Activated naive CD8-positive, alpha-beta T cell treated with anti-CD3 and anti-CD28 coated beads, Interleukin-2, amount 10 ng/mL, durations not matched to agents 7 days and 5 days (primary cell): ENCODE measurements around the gene G6PC1. TPM values are rescaled to one million over a fixed set of nuclear protein-coding genes. Genes with fewer than 3 reads are reported as not detected.
"Not testable (repeated sequence)": the region's sequence is repeated elsewhere in the genome, so short reads cannot be mapped to it uniquely, and the experiment has no call there.

Experiments
- ATAC-seq: fragments of 150-1000 bp; cut with Tn5 transposase; one replicate; pipeline ENCODE4 v1.10.0; 2021; ENCODE audit warnings: low read depth, moderate library complexity
- POLR2A ChIA-PET: fragments of 350-600 bp; sonication (Branson Sonifier 250); formaldehyde crosslinking; loops from one replicate; lab custom pipeline; 2021; ENCODE audit warnings: antibody characterized with exemption; lab: Charles Lee
- DNase-seq: peaks from one replicate; pipeline ENCODE4 v3.0.0; 2021
- H3K27ac Mint-ChIP-seq: one replicate; pipeline ENCODE4 v1.8.0; 2022; ENCODE audit warnings: mild to moderate bottlenecking, mixed read lengths
- H3K27me3 Mint-ChIP-seq: one replicate; pipeline ENCODE4 v1.8.0; 2022; ENCODE audit warnings: mild to moderate bottlenecking, moderate library complexity, mixed read lengths
- H3K36me3 Mint-ChIP-seq: one replicate; pipeline ENCODE4 v1.8.0; 2021; ENCODE audit warnings: mild to moderate bottlenecking, mixed read lengths
- H3K4me1 Mint-ChIP-seq: one replicate; pipeline ENCODE4 v1.8.0; 2021; ENCODE audit warnings: mixed read lengths
- H3K4me3 Mint-ChIP-seq: one replicate; pipeline ENCODE4 v1.8.0; 2022; ENCODE audit warnings: mild to moderate bottlenecking, moderate library complexity, mixed read lengths
- H3K9me3 Mint-ChIP-seq: one replicate; pipeline ENCODE4 v1.8.0; 2021; ENCODE audit warnings: mixed read lengths
- total RNA-seq, 2 experiments: library from RNA; stranded (reverse); gene quantifications; one replicate each; pipeline ENCODE4 v1.2.3, GENCODE V29; 2021

The G6PC1 gene
- total RNA-seq, 2 experiments from 2014 or later, result not detected

GRCh38 chr17:42920106-42920900, 19.7 kb downstream of the G6PC1 start:
- no peaks in the 10 kb centered on the region for H3K9me3 Mint-ChIP-seq
- peaks cover 20% of the 10 kb centered on the region for H3K27me3 Mint-ChIP-seq
- ATAC-seq (no peak), DNase-seq (no peak)
- H3K4me3 Mint-ChIP-seq, result no peak overlapping the region
- no peak overlapping the region for H3K27ac Mint-ChIP-seq
- H3K4me1 Mint-ChIP-seq, result peaks cover 3% of the 10 kb centered on the region
- no peaks in the 10 kb centered on the region for H3K36me3 Mint-ChIP-seq
- POLR2A ChIA-PET, result no interaction called here

- DNase-seq (no peak), ATAC-seq (no peak)
- peaks cover 20% of the 10 kb centered on the region for H3K27me3 Mint-ChIP-seq
- H3K9me3 Mint-ChIP-seq, result no peaks in the 10 kb centered on the region
- POLR2A ChIA-PET, result no interaction called here
- H3K4me1 Mint-ChIP-seq, result peaks cover 3% of the 10 kb centered on the region
- H3K4me3 Mint-ChIP-seq, result no peak overlapping the region
- H3K27ac Mint-ChIP-seq, result no peak overlapping the region
- no peaks in the 10 kb centered on the region for H3K36me3 Mint-ChIP-seq
Observed at GRCh38 chr17:42920922-42921321, 20.3 kb downstream of the G6PC1 start.

GRCh38 chr17:42922294-42922693, 21.7 kb downstream of the G6PC1 start:
- Mint-ChIP-seq H3K27me3 (peaks cover 21% of the 10 kb centered on the region), H3K4me1 (peaks cover 3% of the 10 kb centered on the region), H3K27ac (no peak overlapping the region), H3K4me3 (no peak overlapping the region), H3K9me3 (no peaks in the 10 kb centered on the region), H3K36me3 (no peaks in the 10 kb centered on the region)
- DNase-seq (no peak), ATAC-seq (no peak)
- POLR2A ChIA-PET, result no interaction called here

- H3K36me3 Mint-ChIP-seq, POLR2A ChIA-PET, H3K27ac Mint-ChIP-seq: not testable (repeated sequence)
Observed at GRCh38 chr17:42923472-42923871, 22.9 kb downstream of the G6PC1 start.

GRCh38 chr17:42924891-42925290, 24.3 kb downstream of the G6PC1 start:
- POLR2A ChIA-PET, result no interaction called here
- H3K27ac Mint-ChIP-seq, result no peak overlapping the region
- no peak for ATAC-seq

More at GRCh38 chr17:42923472-42923871, 22.9 kb downstream of the G6PC1 start:
- DNase-seq, H3K4me1 Mint-ChIP-seq, H3K9me3 Mint-ChIP-seq, H3K4me3 Mint-ChIP-seq, ATAC-seq: not testable (repeated sequence)
- peaks cover 20% of the 10 kb centered on the region for H3K27me3 Mint-ChIP-seq

GRCh38 chr17:42928714-42929496, 28.3 kb downstream of the G6PC1 start:
- Mint-ChIP-seq H3K36me3 (no peaks in the 10 kb centered on the region), H3K4me1 (peaks cover 11% of the 10 kb centered on the region), H3K4me3 (no peak overlapping the region), H3K27ac (peak overlapping the region; percentile 27), H3K27me3 (peaks cover 6% of the 10 kb centered on the region), H3K9me3 (no peaks in the 10 kb centered on the region)
- POLR2A ChIA-PET, result interaction anchor here (0.6 to 1.0 kb wide), 5 partner anchors 46 to 1199 kb away, joined by 3 to 4 read pairs (median 4); no protein-coding TSS in a partner anchor
- DNase-seq (no peak), ATAC-seq (peak; percentile 83)

More at GRCh38 chr17:42924891-42925290, 24.3 kb downstream of the G6PC1 start:
- H3K36me3 Mint-ChIP-seq, result no peaks in the 10 kb centered on the region
- no peaks in the 10 kb centered on the region for H3K9me3 Mint-ChIP-seq
- no peak overlapping the region for H3K4me3 Mint-ChIP-seq
- DNase-seq, result no peak
- peaks cover 18% of the 10 kb centered on the region for H3K27me3 Mint-ChIP-seq
- H3K4me1 Mint-ChIP-seq, result peaks cover 10% of the 10 kb centered on the region

- POLR2A ChIA-PET, result interaction anchor here (0.6 to 1.0 kb wide), 3 partner anchors 67 to 1199 kb away, joined by 3 to 4 read pairs (median 4); no protein-coding TSS in a partner anchor
- Mint-ChIP-seq H3K27ac (no peak overlapping the region), H3K4me3 (no peak overlapping the region), H3K36me3 (no peaks in the 10 kb centered on the region), H3K4me1 (peaks cover 11% of the 10 kb centered on the region), H3K27me3 (peaks cover 8% of the 10 kb centered on the region), H3K9me3 (no peaks in the 10 kb centered on the region)
- DNase-seq (no peak), ATAC-seq (no peak)
Observed at GRCh38 chr17:42929497-42929844, 28.9 kb downstream of the G6PC1 start.

- ATAC-seq (peak; percentile 60), DNase-seq (no peak)
- H3K27ac Mint-ChIP-seq, result no peak overlapping the region
- H3K27me3 Mint-ChIP-seq, result peaks cover 27% of the 10 kb centered on the region
- H3K4me3 Mint-ChIP-seq, result no peak overlapping the region
- H3K4me1 Mint-ChIP-seq, result no peaks in the 10 kb centered on the region
- POLR2A ChIA-PET, result no interaction called here
- no peaks in the 10 kb centered on the region for H3K36me3 Mint-ChIP-seq
- no peaks in the 10 kb centered on the region for H3K9me3 Mint-ChIP-seq
Observed at GRCh38 chr17:42937712-42938596, 37.4 kb downstream of the G6PC1 start.

GRCh38 chr17:42944211-42944610, 43.6 kb downstream of the G6PC1 start:
- ATAC-seq (no peak), DNase-seq (no peak)
- no peaks in the 10 kb centered on the region for H3K36me3 Mint-ChIP-seq
- H3K4me3 Mint-ChIP-seq, result no peak overlapping the region
- POLR2A ChIA-PET, result no interaction called here
- H3K4me1 Mint-ChIP-seq, result no peaks in the 10 kb centered on the region
- no peak overlapping the region for H3K27ac Mint-ChIP-seq
- peaks cover 6% of the 10 kb centered on the region for H3K27me3 Mint-ChIP-seq
- no peaks in the 10 kb centered on the region for H3K9me3 Mint-ChIP-seq

- H3K27ac Mint-ChIP-seq, result no peak overlapping the region
- peaks cover 1% of the 10 kb centered on the region for H3K4me1 Mint-ChIP-seq
- no peak for ATAC-seq
- peaks cover 5% of the 10 kb centered on the region for H3K36me3 Mint-ChIP-seq
- POLR2A ChIA-PET, result no interaction called here
- no peak overlapping the region for H3K4me3 Mint-ChIP-seq
- no peaks in the 10 kb centered on the region for H3K27me3 Mint-ChIP-seq
- no peaks in the 10 kb centered on the region for H3K9me3 Mint-ChIP-seq
- no peak for DNase-seq
Observed at GRCh38 chr17:42946812-42947211, 46.2 kb downstream of the G6PC1 start.

GRCh38 chr17:42950044-42950783, 49.6 kb downstream of the G6PC1 start:
- POLR2A ChIA-PET, result no interaction called here
- no peak overlapping the region for H3K4me3 Mint-ChIP-seq
- H3K36me3 Mint-ChIP-seq, result peaks cover 14% of the 10 kb centered on the region
- H3K9me3 Mint-ChIP-seq, result no peaks in the 10 kb centered on the region
- ATAC-seq (no peak), DNase-seq (no peak)
- H3K4me1 Mint-ChIP-seq, result peaks cover 9% of the 10 kb centered on the region
- H3K27me3 Mint-ChIP-seq, result no peaks in the 10 kb centered on the region
- H3K27ac Mint-ChIP-seq, result no peak overlapping the region
